Upper lobe of left lung (tissue), 4 donors: ENCODE measurements around the gene RAI14.

ENCODE experiments used
- POLR2A ChIP-seq, 4 donors: fragments of 450-650 bp; IDR thresholded peaks; one replicate each; pipeline ENCODE4 v1.5.1; 2016 to 2017; ENCODE audit warnings: antibody characterized with exemption in 4 of 4, mild to moderate bottlenecking in 2 of 4
- TF ChIP-seq, protein P1 (sequence below), 6 experiments: fragments of 450-650 bp in 4 of 6; fragments of 200-600 bp in 2 of 6; sonication (generic) in 2 of 6; IDR thresholded peaks; one replicate each; pipeline ENCODE4 v1.5.1; 2016 to 2019; ENCODE audit warnings: antibody characterized with exemption in 6 of 6

DNA sequence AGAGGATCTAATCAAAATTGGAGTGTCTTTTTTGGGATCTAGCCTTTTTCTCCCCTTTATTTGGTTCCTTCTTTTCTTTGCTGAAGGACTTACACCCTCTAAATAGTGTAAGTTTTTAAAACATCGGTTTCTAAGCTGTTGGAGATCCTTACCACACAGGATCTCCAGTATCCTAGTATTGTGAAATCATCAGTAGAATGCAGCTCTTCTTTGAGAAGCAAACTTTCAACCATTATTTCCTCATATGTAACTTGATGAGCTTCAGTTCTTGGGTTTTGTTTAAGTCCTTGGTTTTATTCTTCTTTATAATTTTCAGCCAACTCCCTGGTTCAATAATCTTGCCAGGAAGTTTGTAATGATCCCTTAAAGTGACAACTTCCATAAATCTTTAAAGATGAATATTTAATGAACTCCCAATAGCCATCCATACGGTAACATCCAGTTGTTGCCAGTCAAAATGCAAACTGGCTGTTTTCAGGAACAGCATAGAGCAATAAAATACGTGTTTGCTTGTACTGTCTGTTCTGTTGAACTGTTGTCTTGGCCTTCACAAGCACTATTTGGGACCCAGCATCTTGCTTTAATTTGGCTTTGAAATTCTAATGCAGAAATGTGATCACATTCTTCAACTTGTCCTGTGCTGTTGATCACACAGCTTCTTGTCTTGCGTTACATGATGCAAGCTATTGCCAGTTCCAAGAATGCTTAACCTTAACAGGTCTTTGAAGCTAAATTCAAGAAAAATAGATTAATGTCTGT, 148.0 kb downstream of the RAI14 start:
- no peak for TF ChIP-seq POLR2A (IDR thresholded peaks at IDR 0.05)
- TF ChIP-seq, protein P1, sequence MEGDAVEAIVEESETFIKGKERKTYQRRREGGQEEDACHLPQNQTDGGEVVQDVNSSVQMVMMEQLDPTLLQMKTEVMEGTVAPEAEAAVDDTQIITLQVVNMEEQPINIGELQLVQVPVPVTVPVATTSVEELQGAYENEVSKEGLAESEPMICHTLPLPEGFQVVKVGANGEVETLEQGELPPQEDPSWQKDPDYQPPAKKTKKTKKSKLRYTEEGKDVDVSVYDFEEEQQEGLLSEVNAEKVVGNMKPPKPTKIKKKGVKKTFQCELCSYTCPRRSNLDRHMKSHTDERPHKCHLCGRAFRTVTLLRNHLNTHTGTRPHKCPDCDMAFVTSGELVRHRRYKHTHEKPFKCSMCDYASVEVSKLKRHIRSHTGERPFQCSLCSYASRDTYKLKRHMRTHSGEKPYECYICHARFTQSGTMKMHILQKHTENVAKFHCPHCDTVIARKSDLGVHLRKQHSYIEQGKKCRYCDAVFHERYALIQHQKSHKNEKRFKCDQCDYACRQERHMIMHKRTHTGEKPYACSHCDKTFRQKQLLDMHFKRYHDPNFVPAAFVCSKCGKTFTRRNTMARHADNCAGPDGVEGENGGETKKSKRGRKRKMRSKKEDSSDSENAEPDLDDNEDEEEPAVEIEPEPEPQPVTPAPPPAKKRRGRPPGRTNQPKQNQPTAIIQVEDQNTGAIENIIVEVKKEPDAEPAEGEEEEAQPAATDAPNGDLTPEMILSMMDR (IDR thresholded peaks at IDR 0.05) = no peak
